Neural progenitor cell (in vitro differentiated cells): Measurements from ENCODE around the gene PSTPIP1.

Experiments used
- EZH2 ChIP-seq: fragments of 200-600 bp; sonication (generic); IDR thresholded peaks from 2 replicates; pipeline ENCODE4 v1.6.1; 2017; ENCODE audit warnings: antibody characterized with exemption, mild to moderate bottlenecking, moderate library complexity
- EZH2phosphoT487 ChIP-seq: fragments of 200-600 bp; sonication (generic); IDR thresholded peaks from 2 replicates; pipeline ENCODE4 v1.6.1; 2017; ENCODE audit warnings: antibody characterized with exemption
- TF ChIP-seq, protein P1 (sequence below): fragments of 200-600 bp; sonication (generic); IDR thresholded peaks from 2 replicates; pipeline ENCODE4 v1.5.1; 2017; ENCODE audit warnings: antibody characterized with exemption, mild to moderate bottlenecking

- TF ChIP-seq, protein P1, sequence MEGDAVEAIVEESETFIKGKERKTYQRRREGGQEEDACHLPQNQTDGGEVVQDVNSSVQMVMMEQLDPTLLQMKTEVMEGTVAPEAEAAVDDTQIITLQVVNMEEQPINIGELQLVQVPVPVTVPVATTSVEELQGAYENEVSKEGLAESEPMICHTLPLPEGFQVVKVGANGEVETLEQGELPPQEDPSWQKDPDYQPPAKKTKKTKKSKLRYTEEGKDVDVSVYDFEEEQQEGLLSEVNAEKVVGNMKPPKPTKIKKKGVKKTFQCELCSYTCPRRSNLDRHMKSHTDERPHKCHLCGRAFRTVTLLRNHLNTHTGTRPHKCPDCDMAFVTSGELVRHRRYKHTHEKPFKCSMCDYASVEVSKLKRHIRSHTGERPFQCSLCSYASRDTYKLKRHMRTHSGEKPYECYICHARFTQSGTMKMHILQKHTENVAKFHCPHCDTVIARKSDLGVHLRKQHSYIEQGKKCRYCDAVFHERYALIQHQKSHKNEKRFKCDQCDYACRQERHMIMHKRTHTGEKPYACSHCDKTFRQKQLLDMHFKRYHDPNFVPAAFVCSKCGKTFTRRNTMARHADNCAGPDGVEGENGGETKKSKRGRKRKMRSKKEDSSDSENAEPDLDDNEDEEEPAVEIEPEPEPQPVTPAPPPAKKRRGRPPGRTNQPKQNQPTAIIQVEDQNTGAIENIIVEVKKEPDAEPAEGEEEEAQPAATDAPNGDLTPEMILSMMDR = no peak
- TF ChIP-seq EZH2phosphoT487 = no peak
- no peak for TF ChIP-seq EZH2
These were observed at the start of gene PSTPIP1 for GRCh38 chr15:76994971-76995945.
